ENCODE data around the gene LZTFL1. TPM values are rescaled to one million over a fixed set of nuclear protein-coding genes. Genes with fewer than 3 reads are reported as not detected.

LZTFL1 gene
- total and polyA plus RNA-seq, 8 donors, result 17.0 to 66.8 (median 50.8) TPM

DNA sequence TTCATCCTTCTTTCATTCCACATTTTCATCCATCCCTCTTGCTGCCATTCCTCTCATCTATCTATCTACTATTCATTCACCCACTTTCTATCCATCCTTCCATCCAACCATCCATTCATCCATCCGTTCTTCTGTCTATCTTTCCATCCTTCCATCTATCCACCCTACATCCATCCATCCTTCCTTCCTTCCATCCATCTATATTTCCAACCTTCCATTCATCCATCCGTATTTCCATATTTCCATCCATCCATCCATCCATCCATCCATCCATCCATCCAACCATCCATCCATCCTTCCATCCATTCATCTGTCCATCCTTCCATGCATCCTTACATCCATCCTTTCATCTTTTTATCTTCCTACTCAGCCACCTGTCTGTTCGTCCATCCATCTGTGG lies 59.5 kb downstream of the LZTFL1 start:
- Histone ChIP-seq H3K9me3 (no peaks in the 10 kb centered on the region), H3K27ac (no peak overlapping the region), H3K36me3 (no peaks in the 10 kb centered on the region), H3K4me1 (no peaks in the 10 kb centered on the region), H3K4me3 (no peak overlapping the region), H3K27me3 (no peaks in the 10 kb centered on the region)
- TF ChIP-seq, protein P1, sequence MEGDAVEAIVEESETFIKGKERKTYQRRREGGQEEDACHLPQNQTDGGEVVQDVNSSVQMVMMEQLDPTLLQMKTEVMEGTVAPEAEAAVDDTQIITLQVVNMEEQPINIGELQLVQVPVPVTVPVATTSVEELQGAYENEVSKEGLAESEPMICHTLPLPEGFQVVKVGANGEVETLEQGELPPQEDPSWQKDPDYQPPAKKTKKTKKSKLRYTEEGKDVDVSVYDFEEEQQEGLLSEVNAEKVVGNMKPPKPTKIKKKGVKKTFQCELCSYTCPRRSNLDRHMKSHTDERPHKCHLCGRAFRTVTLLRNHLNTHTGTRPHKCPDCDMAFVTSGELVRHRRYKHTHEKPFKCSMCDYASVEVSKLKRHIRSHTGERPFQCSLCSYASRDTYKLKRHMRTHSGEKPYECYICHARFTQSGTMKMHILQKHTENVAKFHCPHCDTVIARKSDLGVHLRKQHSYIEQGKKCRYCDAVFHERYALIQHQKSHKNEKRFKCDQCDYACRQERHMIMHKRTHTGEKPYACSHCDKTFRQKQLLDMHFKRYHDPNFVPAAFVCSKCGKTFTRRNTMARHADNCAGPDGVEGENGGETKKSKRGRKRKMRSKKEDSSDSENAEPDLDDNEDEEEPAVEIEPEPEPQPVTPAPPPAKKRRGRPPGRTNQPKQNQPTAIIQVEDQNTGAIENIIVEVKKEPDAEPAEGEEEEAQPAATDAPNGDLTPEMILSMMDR (IDR thresholded peaks at IDR 0.05), result no peak
- DNase-seq, result no peak
- no peak for ATAC-seq
- intact Hi-C loops (cut with DNase I), result no loop called here

DNA sequence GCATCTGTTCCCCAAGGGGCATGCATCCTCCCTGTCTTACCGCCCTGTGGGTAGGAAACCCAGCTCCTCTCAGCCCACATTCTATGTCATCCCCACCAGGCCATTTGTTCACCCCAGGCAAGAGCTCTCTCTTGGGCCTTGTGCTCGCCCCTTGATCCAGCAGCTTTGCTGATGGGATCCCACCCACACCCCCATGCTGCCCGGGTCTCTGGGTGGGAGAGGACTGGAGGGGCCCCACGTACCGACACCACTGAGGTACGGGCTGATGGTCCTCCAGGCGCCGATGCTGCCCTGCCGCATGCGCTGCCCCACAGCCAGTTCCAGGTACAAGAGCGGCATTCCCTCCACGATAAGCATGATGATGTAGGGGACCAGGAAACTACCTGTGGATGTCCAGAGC lies 60.1 kb downstream of the LZTFL1 start:
- ATAC-seq (no peak), DNase-seq (no peak)
- Histone ChIP-seq H3K4me3 (no peak overlapping the region), H3K9me3 (no peaks in the 10 kb centered on the region), H3K27me3 (no peaks in the 10 kb centered on the region), H3K27ac (no peak overlapping the region), H3K4me1 (no peaks in the 10 kb centered on the region), H3K36me3 (no peaks in the 10 kb centered on the region)
- intact Hi-C loops (cut with DNase I), result no loop called here
- TF ChIP-seq, protein P1 (IDR thresholded peaks at IDR 0.05), result no peak

DNA sequence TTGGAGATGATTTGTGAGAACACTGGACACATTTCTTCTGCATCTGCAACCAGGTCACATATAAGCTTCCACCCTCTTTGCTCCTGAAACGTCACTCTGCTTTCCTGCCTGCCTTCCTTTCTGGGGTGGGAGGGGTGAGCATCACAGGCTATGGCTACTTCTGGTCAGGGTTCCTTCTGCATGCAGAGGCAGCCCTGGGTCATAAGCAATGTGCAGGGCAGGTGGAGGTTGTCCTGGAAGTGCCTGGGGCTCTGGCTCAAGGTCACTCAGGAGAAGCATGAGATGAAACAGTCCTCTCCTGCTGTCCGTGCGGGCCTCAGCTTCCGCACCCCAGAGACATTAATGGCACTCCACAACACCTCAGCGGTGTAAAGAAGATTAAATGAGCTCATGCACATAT lies 60.6 kb downstream of the LZTFL1 start:
- intact Hi-C loops (cut with DNase I), result no loop called here
- Histone ChIP-seq H3K27ac (no peak overlapping the region), H3K4me3 (no peak overlapping the region), H3K9me3 (no peaks in the 10 kb centered on the region), H3K4me1 (no peaks in the 10 kb centered on the region), H3K36me3 (no peaks in the 10 kb centered on the region), H3K27me3 (no peaks in the 10 kb centered on the region)
- TF ChIP-seq, protein P1 (IDR thresholded peaks at IDR 0.05), result no peak
- ATAC-seq, result no peak
- DNase-seq, result no peak

DNA sequence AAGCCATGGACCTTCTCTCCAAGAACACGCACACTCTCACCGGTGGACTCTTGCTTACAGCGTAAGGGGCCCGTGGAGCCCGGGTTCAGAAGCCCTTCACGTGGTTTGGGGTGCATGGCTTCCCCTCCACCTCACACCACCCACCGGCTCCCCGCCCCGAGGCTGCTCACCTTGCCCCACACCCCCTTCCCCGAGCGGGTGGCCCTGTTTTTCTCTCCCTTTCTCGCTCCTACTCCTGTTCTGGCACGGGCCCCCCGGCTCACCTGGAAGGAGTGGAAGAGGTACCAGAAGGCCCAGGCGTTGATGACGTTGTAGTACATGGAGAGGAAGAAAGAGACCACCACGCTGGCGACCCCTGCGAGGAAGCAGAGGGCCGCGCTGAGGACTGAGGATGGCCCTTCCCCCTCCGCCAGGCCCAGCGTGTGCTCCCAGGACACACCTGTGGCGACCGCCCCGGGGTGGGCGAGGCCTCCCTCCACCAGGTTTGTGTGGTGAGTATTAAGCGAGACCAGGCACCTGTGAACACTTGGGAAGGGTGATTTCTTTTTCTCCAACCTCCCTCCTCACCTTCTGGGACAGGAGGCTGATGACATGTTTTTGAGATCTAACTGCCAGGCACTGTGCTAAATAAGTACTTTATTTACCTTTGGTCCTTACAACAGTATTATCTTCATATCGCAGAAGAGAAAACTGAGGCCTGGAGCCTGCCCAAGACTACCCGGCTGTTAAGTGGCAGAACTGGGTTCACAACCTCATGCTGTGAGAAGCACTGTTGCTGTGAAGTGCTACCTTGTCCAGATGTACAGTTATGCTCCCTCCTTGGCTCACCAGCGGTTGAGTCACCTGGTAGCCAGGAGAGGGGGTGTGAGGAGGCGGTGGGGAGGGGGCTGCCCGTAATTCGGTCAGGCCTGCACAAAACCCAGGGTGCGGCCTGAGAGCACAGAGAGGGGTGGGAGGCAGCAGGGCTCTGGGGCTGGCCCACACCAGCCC lies 61.9 kb downstream of the LZTFL1 start:
- peak in 1 of 4 donors; percentile 49 for DNase-seq

DNA sequence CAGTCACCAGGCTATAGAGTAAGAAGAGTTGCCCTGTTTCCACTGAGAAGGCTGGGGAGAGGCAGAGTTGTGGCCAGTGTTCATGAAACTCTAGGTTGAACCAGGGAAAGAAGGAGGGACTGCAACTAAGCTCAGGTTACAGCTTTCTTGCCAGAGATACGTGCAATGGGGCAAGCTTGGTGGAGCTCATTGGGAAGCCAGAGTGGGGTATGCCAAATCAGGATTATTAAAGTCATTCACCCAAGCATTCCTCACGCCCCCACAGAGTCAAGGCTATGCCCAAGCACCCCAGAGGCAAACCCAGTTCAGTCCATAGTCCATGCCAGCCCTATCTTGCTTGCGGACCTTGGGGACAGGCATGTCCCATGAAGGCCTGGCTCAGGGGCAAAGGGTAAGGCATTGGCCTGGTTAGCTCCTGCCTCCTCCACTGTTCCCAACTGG lies 63.1 kb downstream of the LZTFL1 start:
- Histone ChIP-seq H3K4me1 (no peaks in the 10 kb centered on the region), H3K27ac (no peak overlapping the region), H3K4me3 (no peak overlapping the region), H3K36me3 (no peaks in the 10 kb centered on the region), H3K9me3 (no peaks in the 10 kb centered on the region), H3K27me3 (no peaks in the 10 kb centered on the region)
- DNase-seq, result no peak
- TF ChIP-seq, protein P1 (IDR thresholded peaks at IDR 0.05), result no peak
- ATAC-seq, result no peak
- intact Hi-C loops (cut with DNase I), result no loop called here

More for the DNA sequence above, 61.9 kb downstream of the LZTFL1 start:
- Histone ChIP-seq H3K9me3 (no peaks in the 10 kb centered on the region), H3K4me1 (no peaks in the 10 kb centered on the region), H3K27me3 (no peaks in the 10 kb centered on the region), H3K4me3 (no peak overlapping the region), H3K36me3 (no peaks in the 10 kb centered on the region), H3K27ac (no peak overlapping the region)
- intact Hi-C loops (cut with DNase I), result no loop called here
- peak; percentile 77 for ATAC-seq
- TF ChIP-seq, protein P1 (IDR thresholded peaks at IDR 0.05), result no peak

Data from left lung (tissue), 10 donors.